HG03045 (cell line): ENCODE measurements around the gene ABLIM2.

ENCODE experiments used
- ATAC-seq: cut with Tn5 transposase; IDR thresholded peaks from one replicate; pipeline ENCODE4 v1.9.1; 2021; ENCODE audit warnings: mild to moderate bottlenecking, moderate library complexity; ENCODE audit not compliant: unreplicated experiment

The ABLIM2 gene

DNA sequence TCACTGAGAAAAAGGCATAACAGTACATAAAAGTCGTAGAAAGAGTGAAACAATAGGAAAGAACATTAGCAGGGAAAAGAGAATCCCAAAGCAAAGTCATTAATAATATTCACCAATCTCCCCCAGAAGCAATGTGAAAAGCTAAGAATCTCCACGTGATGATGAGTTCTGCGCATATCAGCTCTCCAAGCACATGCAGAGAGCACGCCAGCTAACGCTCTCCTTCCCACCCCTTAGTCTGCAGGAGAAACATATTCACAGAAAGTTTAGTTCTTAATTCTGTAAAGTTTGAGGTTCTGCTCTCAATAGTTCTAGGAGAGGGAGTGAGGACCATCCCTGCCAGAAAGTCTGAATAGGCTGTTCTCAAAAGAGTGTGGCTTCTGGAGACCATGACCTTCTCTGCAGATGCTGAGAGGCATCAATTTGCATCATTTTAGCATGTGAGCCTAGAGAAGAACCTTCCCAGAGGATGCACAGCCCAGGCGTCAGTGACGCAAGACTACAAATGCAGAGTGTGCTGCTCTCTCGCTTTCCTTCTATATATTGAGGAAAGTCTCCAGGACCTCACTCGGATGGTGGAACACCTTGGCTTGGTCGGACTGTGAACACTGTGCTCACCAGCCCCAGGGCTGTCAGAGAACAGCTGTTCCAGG, 167.7 kb downstream of the ABLIM2 start:
- ATAC-seq = no peak

DNA sequence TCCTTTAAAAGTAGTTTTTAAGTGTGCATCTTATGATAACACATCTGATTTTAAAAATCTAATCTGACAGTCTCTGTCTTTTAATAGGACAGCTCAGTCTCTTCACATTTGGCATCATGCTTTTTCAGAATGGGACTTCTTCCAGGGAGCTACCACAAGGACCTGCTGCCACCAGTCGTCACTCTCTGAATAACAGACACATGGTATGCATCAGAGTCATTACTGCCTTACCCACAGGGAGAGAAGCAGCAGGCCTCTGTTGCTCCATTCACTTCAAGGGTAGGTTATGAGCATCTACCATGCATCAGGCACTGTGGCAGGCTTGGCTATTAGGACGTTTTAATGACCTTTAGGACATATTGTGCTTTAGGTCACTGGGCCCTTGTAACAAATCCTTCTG, 169.0 kb downstream of the ABLIM2 start:
- no peak for ATAC-seq

DNA sequence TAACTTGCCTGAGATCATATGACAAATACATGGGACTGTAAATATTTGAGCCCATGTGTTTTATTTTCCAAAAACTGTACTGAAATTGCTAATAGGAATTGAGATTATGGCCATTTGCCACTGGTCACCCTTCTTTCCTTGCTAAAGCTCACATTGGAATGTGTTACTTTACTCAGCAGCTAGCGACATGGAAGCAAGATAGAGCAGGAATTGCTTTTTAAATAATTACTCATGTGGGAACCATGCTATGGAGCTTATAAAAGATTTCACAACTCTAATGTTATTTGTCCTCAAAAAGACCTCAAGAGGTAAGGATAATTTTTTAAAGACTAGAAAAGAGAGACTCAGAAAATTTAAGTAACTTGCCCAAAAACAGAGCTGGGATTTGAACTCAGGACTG, 170.2 kb downstream of the ABLIM2 start:
- ATAC-seq = no peak

GRCh38 chr4:7987148-7987989, 171.2 kb downstream of the ABLIM2 start:
- ATAC-seq = no peak

DNA sequence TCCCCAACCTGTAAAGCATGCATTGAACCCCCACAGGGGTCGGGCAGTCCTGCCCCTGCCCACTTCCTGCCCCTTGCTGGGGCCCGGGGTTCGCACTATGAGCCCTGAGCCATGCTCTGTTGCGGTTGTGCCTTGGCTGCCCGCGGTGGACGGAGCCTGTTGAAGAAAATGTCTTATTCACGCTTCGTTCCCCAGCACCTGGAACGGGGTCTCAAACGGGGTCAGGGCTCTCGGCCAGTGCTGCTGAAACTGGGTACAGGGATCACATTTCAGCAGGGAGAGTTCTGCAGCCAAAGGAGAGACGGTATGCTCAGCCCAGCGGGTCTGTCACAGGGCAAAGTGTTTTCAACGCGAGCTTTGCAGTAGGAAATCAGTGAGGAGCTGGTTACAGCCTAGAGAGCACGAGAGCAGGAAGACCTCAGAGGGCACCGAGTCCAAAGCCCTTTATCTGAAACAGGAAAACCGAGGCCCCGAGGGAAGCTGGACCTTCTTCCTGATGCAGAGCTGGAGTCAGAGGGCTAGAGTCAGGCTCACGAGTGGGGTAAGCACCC, 172.6 kb downstream of the ABLIM2 start:
- ATAC-seq = no peak

- ATAC-seq = no peak
Observed at GRCh38 chr4:7985072-7985471, 173.5 kb downstream of the ABLIM2 start.

GRCh38 chr4:7984286-7984925, 174.2 kb downstream of the ABLIM2 start:
- ATAC-seq = no peak

- ATAC-seq = no peak
Observed at GRCh38 chr4:7983296-7983695, 175.3 kb downstream of the ABLIM2 start.

- ATAC-seq = no peak
Observed at GRCh38 chr4:7981738-7982394, 176.7 kb downstream of the ABLIM2 start.

DNA sequence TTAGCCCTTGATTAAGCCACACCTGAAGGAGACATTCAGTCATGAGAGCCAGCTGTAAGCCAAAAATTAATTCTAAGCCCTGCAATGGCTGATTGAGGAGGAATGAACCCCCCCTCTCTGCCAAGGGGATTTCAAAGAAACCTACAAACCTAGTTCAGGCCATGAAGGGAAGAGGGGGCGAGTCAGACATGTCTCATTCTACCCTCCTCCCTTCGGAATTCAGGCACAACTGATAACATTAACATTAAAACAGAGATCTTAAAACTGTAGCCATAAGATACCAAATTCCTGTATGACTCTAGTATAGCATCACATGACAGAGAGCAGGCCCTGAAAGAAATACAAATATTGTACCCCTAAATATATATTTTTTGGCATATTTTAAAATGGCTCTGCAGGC, 178.6 kb downstream of the ABLIM2 start:
- no peak for ATAC-seq

DNA sequence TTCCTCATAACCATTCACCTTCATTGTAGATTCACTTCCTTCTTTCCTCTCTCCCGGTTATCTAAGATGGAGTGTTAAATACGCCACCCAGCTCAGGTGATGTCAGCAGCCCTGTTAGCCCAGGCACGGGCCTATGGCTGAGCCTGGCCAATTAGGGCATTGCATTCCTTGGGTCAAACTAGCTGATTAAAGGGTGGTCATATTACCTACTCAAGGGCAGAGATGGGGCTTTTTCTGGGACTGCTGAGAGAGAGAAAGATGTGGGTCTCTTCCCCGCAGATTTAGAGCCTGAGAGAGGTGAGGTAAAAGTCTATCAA, 179.0 kb downstream of the ABLIM2 start:
- ATAC-seq = no peak

DNA sequence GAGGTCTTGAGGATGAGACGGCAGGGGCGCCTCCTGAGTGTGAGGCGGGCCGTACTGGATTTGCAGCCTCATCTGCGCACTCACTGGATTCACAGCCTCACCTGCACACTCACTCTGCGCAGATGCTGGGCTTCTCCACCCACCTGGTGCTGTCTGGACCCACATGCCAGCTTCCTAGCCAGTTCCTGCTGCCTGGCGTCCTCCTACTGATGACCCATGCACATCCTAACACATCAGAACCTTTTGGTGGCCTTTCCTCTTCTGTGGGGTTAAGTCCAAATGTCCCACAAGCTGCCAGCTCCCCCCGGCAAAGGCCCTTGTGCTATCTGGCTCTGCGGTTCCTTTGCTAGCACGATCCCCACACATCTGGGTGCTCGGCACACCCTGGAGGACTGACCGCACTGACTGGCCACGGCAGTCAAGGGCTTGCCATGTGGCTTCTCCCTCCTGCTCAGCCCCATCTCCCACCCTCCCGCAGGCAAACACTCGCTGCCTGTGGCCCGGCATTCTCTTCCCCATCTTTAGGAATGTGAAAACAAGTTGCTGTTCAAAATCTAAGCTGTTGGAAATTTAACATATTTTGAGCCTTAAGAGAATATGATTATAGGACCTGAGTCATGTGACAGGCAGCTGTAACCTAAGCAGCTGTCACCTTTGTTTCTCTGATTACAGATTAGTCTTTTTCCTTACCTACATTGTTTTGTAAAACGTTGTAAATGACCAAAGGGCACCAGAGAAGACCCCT, 179.5 kb downstream of the ABLIM2 start:
- no peak for ATAC-seq

GRCh38 chr4:7978489-7978888, 180.1 kb downstream of the ABLIM2 start:
- no peak for ATAC-seq

DNA sequence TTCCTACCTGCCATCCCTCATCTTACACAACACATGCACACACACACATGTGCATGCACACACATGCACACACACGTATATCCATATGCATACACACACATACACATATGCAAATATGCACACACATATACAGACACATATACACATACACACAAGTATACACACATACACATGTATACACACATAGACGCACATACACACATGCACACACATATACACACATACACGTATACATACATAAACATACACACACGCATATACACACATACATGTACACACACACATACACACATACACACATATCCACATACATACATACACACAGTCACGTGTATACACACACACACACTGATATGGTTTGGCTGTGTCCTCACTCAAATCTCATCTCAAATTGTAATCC, 182.0 kb downstream of the ABLIM2 start:
- no peak for ATAC-seq

GRCh38 chr4:7976025-7976424, 182.6 kb downstream of the ABLIM2 start:
- no peak for ATAC-seq

DNA sequence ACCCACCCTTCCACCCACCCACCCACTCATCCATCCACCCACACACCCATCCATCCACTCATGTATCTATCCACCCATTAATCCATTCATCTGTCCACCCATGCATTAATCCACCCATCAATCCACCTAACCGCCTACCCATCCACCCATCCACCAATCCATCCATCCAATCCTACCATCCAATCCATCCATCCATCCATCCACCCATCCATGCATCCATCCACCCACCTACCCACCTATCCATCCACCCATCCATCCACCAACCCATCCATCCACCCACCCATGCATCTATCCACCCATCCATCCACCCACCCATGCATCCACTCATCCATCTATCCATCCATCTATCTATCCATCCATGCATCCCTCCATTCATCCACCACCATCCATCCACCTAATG, 184.2 kb downstream of the ABLIM2 start:
- no peak for ATAC-seq

DNA sequence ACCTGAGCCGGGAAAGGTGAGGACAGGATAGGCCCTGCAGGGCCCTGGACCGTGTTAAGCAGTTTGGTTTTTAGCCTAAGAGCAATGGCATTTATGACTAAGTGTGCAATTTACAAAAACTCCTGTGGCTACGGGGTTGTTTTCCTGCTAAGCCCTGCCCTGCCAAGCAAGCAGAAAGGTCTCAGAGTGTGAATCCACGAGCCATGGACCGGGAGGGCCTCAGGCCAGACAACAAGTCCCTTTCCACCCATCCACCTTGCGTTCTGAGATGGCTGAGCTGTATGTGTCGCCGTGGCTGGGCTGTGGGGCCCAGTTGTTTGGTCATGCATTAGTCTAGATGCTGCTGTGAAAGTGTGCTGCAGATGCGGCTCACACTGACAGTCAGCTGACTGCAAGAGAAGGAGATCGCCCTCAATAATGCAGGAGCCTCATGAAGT, 185.1 kb downstream of the ABLIM2 start:
- no peak for ATAC-seq

DNA sequence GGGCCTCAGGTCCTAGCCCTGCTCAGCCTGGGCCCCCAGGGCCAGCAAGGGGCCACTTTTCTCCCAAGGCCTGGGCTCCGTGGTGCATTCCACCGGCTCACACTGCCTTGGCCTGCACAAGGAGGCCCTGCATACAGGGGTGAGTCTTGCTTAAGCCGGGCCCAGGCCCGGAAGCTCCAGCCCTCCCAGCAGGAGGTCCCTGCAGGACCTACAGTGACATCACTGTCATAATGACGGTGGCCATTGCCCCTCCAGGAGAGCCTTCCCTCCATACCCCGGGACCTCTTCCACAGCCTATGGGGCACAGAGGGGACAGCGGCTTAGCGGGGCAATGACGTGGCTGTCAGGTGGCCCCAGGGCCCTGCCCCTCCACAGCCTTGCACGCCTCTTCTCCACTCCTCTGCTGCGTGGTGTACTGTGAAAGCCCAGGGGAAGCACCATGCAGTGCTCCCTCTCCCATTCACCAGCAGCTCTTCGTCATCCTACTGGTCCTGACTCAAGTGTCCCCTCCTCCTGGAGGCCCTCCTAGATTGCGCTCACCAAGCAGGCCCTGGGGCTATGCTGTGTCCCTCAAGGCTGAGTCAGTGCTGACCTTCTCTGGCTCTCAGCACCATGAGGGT, 186.6 kb downstream of the ABLIM2 start:
- ATAC-seq = no peak

DNA sequence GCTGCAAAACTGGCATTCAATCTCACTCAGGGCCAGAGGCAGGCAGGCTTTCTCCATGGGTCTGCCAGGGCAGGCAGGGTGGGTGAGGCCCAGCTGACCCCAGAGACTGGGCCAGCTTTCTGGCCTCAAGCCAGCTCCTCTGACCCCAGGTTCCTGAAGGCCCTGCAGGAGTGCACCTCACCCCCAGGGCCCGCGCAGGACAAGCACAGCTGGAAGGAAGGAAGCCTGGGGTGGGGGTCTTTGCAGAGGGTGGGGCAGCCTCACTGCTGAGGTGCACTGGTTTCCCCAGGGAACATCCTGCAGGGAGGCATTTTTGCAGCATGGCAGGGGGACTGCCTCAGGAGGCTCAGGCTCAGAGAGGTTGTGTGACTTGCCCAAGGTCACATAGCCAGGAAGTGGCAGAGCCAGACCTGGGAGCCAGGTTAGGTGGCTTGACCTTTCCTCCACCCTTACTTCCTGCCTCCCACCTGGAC, 187.4 kb downstream of the ABLIM2 start:
- ATAC-seq = no peak

DNA sequence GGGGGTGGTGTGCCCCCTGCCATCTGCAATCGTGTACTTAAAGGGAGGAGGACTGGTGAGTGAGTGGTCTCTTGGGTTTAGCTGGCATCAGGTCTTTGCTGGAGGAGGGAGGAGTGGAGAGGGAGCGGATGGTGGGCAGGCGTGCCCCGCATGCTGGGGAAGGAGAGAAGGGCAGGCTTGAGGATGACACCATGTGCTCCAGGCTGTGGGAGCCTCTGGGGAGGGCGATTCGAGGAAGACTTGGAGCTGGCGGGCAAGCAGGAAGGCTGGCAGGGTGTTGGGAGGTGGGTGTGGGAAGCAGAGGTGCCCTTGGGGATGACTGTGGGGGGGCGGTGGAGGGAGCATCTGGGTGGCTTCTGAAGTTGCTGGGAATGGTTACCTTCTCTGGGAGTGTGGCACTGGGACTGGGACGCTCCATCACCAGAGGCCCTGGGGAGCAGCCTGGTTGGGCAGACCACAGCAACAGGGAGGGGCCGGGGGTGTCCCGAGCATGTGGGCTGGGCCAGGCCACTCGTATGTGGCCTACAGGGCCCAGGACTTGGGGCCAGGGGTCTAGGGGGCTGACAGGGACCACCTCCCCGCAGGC, 188.2 kb downstream of the ABLIM2 start:
- no peak for ATAC-seq
